Pancreas (tissue), 10 donors: Measurements from ENCODE around the gene SUGP1. TPM values are rescaled to one million over a fixed set of nuclear protein-coding genes. Genes with fewer than 3 reads are reported as not detected.

Experiments
- ATAC-seq, 4 donors: fragments of 200-7000 bp; cut with Tn5 transposase; one replicate each; pipeline versions ENCODE4 v1.8.0 to v1.9.1; 2020; ENCODE audit warnings: mild to moderate bottlenecking in 4 of 4, moderate library complexity in 4 of 4
- DNase-seq, 6 donors: peaks; one replicate each; pipeline ENCODE4 v3.0.0-alpha.2; 2020
- FAIRE-seq: peaks from 2 replicates; lab custom pipeline; 2012; peaks lifted over from hg19 to GRCh38; lab: Jason Lieb, UNC
- H3K27ac ChIP-seq, 4 donors: fragments of 200-600 bp; sonication (generic); 1 replicate in 3 of 4; 2 replicates in 1 of 4; pipeline versions ENCODE4 v1.5.0 to v1.8.0; 2020
- H3K27me3 ChIP-seq, 4 donors: fragments of 200-600 bp; one replicate each; pipeline ENCODE4 v1.8.0; 2021
- H3K36me3 ChIP-seq, 3 donors: fragments of 200-600 bp; sonication (generic) in 1 of 3; one replicate each; pipeline versions ENCODE4 v1.5.0 to v1.8.0; 2020 to 2021
- H3K4me1 ChIP-seq, 3 donors: fragments of 200-600 bp; one replicate each; pipeline ENCODE4 v1.8.0; 2021
- H3K4me3 ChIP-seq, 4 donors: fragments of 200-600 bp; sonication (generic) in 2 of 4; one replicate each; pipeline versions ENCODE4 v1.5.0 to v1.8.0; 2020 to 2021
- H3K9me3 ChIP-seq, 4 donors: fragments of 200-600 bp; one replicate each; pipeline ENCODE4 v1.8.0; 2021
- WGBS, 2 donors: extraction: QIAGEN DNeasy Blood & Tissue Kit; methylation state at CpG; one replicate each; pipeline ENCODE4 v1.1.7; 2013; 5-methylcytosine and 5-hydroxymethylcytosine counted together
- intact Hi-C, 3 donors: fragments of 100-400 bp; cut with DNase I; formaldehyde crosslinking; loops; one replicate each; pipeline versions ENCODE4 v1.11.1 to v1.14.2; 2022
- polyA plus RNA-seq, 2 donors: library from polyadenylated mRNA; stranded (reverse); fragments of 200-250 nt; gene quantifications; one replicate each; pipeline ENCODE4 v1.2.3, GENCODE V29; 2013
- total RNA-seq, 6 donors: library from RNA; stranded (reverse); fragmentation: NEBNext Ultra II Directional in 4 of 6; extraction: Animal tissue kit (Norgen Biotek cat#: 25700) in 4 of 6; gene quantifications; one replicate each; pipeline versions ENCODE4 v1.2.1 to v1.2.4, GENCODE V29; 2021 to 2023
- TF ChIP-seq, protein P1 (sequence below), 4 donors: fragments of 200-600 bp; sonication (generic) in 3 of 4; IDR thresholded peaks; one replicate each; pipeline versions ENCODE4 v1.5.0 to v1.8.0; 2021; ENCODE audit warnings: antibody characterized with exemption in 4 of 4
- donor health status: healthy with polysubstance abuse.
- donor health status: DM: no; HTN: no; CAD: no; lungs with moderate emphysema.
- donor health status: DM: no; HTN: no; CAD: no.
- donor health status: control.
- donor health status: control.
- donor health status: Bipolar disorder and iron deficiency.
- donor health status: DM: yes; HTN: yes; CAD: no.
- donor health status: DM: no; HTN: no; CAD: no.
- donor health status: DM: no; HTN: no; CAD: no.
- donor health status: DM: yes; HTN: yes; CAD: no.

The SUGP1 gene
- total and polyA plus RNA-seq, 8 donors = 14.6 to 50.3 (median 21.4) TPM

DNA sequence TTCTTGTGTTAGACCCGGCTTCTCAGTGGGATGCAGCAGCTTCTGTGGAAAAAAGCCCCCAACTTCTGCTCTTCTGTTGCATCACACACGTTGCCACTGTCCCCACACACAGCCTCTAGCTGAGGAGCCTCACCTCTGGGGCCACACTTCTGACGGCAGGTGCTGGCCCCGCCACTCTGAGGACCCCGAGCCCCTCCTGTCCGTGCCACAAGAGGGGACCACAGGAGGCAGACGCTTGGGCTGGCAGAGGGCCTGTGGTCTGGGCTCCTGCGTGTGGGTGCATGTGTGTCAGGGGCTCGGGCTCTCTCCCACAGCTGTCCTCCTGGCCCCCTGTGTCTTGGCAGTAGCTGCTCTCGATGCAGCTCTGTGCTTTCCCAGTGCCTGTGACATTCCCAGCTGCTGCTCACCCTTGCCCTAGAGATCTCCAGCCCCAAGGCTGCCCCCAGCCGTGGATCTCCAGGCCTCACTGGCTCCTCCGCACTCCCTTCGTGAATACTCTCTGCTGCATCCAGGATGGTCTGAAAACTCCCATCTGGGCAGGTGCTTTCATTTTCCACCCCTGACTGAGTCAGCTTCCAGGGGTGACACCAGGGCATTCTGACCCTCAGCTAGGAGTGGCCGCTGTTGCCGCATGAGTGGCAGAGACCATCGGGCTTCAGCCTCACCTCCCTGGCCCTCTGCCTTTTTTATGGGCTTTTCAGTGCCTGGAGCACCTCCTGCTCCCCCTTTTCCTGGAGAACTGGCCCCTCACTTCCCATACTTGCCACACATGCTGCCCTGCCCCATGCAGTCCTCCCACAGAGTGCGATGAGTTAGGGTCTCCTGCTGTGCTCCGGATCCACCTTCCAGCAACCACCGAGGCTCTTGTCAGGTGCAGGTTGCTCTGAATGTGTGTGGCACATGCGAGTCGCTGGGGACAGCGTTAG is 14.0 kb upstream of the SUGP1 start:
- Histone ChIP-seq H3K36me3 (peaks cover 0 to 50% (median 25%) of the 10 kb centered on the region in 3 donors), H3K27ac (no peak overlapping the region), H3K9me3 (no peaks in the 10 kb centered on the region), H3K4me1 (no peaks in the 10 kb centered on the region), H3K4me3 (no peak overlapping the region), H3K27me3 (no peaks in the 10 kb centered on the region)
- TF ChIP-seq, protein P1, sequence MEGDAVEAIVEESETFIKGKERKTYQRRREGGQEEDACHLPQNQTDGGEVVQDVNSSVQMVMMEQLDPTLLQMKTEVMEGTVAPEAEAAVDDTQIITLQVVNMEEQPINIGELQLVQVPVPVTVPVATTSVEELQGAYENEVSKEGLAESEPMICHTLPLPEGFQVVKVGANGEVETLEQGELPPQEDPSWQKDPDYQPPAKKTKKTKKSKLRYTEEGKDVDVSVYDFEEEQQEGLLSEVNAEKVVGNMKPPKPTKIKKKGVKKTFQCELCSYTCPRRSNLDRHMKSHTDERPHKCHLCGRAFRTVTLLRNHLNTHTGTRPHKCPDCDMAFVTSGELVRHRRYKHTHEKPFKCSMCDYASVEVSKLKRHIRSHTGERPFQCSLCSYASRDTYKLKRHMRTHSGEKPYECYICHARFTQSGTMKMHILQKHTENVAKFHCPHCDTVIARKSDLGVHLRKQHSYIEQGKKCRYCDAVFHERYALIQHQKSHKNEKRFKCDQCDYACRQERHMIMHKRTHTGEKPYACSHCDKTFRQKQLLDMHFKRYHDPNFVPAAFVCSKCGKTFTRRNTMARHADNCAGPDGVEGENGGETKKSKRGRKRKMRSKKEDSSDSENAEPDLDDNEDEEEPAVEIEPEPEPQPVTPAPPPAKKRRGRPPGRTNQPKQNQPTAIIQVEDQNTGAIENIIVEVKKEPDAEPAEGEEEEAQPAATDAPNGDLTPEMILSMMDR (IDR thresholded peaks at IDR 0.05) = no peak
- DNase-seq (peak in 1 of 6 donors; percentile 52), ATAC-seq (peak in 2 of 4 donors; percentile 25 to 32), FAIRE-seq (no peak)
- 82 to 84% methylated on average over 22 of the region's 22 CpGs for WGBS, 2 donors
- intact Hi-C loops = no loop called here

DNA sequence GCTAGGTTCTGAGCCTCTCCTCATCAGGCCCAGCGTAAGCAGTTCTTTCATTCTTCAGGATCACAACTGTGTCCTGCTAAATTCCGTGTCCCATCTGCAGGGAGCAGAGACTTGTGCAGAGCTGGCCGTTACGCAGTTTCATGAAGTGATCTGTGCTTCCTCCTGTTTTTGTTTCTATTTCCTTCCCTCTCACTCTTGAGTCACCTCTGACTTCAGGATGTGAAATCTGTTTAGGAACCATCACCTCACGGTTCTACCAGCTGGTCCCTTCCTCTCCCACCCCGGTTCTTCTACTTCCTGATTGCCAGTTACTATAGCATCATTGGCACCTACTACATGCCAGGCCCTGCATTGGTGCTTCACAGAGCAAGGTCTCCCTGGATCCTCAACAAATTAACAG is 8.8 kb upstream of the SUGP1 start:
- TF ChIP-seq, protein P1 (IDR thresholded peaks at IDR 0.05) = no peak
- no peak for DNase-seq
- no peak overlapping the region for H3K27ac ChIP-seq
- intact Hi-C loops = no loop called here
- peaks cover 0 to 39% (median 5%) of the 10 kb centered on the region in 3 donors for H3K36me3 ChIP-seq
- H3K4me3 ChIP-seq = no peak overlapping the region
- FAIRE-seq = no peak
- no peaks in the 10 kb centered on the region for H3K4me1 ChIP-seq
- WGBS, 2 donors = 67 to 72% methylated on average over 6 of the region's 6 CpGs
- ATAC-seq = no peak
- no peaks in the 10 kb centered on the region for H3K27me3 ChIP-seq
- no peaks in the 10 kb centered on the region for H3K9me3 ChIP-seq

DNA sequence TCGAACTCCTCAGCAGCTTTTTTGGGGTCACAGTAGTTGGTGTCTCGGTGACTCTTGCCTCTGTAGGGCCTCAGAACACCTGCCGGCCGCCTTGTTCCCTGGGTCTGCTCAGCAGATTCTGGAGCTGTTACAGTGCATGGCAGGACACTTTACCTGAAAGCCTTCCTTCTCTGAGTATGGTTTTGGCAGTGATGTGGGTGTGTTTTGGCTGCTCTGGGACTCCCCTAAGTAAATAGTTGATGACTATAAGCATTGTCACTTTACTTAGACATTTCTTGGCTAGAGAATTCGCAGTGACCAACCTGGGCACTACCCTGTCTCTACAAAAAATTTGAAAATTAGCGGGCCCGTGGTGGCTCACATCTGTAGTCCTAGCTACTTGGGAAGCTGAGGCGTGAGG is 7.4 kb upstream of the SUGP1 start:
- Histone ChIP-seq H3K9me3 (no peaks in the 10 kb centered on the region), H3K27me3 (no peaks in the 10 kb centered on the region), H3K4me3 (no peak overlapping the region), H3K27ac (no peak overlapping the region), H3K4me1 (peaks cover 0 to under 1% (median 0%) of the 10 kb centered on the region in 3 donors), H3K36me3 (peaks cover 0 to 33% (median 5%) of the 10 kb centered on the region in 3 donors)
- no peak for FAIRE-seq
- 94 to 96% methylated on average over 8 of the region's 8 CpGs for WGBS, 2 donors
- TF ChIP-seq, protein P1 (IDR thresholded peaks at IDR 0.05) = no peak
- intact Hi-C loops = no loop called here
- no peak for DNase-seq
- ATAC-seq = no peak

DNA sequence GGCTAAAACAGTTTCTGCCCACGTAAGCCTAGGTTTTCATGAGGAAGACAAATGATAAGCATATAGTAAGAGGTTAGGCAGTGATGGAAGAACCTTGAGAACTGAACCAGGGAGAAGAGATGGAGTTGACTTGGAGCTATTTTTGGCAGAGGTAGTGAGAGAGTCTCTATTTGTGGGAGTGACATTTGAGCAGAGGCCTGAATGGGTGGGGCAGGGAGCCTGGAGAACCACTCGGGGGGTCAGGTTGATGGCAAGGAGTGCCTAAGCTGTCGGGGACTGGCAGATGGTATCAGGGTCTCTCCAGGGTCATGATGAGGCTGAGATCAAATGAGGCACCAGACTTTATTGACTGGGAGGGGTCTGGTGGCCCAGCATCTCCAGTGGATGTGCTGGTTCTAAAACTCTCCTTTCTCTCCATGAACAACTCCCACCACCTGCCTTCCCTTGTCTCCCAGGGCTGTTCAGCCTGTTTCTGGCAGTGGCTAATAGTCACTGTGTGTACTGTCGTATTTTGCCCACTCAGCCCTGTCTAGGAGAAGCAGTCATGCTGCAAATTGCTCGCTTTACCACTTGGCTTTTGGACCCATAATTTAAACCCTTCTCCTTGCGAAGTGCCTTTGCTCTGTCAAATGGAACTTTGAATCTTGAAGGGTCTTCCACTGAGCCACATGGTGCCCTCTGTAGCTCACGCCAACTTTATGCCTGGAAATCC is 3.9 kb upstream of the SUGP1 start:
- FAIRE-seq (no peak), ATAC-seq (no peak), DNase-seq (no peak)
- H3K9me3 ChIP-seq = no peaks in the 10 kb centered on the region
- H3K4me1 ChIP-seq = peaks cover 5 to 12% (median 8%) of the 10 kb centered on the region in 3 donors
- H3K27me3 ChIP-seq = no peaks in the 10 kb centered on the region
- WGBS, 2 donors = 87% methylated on average over 7 of the region's 7 CpGs
- intact Hi-C loops = no loop called here
- H3K27ac ChIP-seq = no peak overlapping the region
- TF ChIP-seq, protein P1 (IDR thresholded peaks at IDR 0.05) = no peak
- H3K36me3 ChIP-seq = peaks cover 0 to 27% (median 5%) of the 10 kb centered on the region in 3 donors
- no peak overlapping the region for H3K4me3 ChIP-seq
